WERI-Rb-1 (cell line): ENCODE measurements around the gene CPAMD8.

Source experiments
- DNase-seq: peaks from one replicate; pipeline ENCODE4 v3.0.0-alpha.2; 2020
- H3K27ac ChIP-seq: fragments of 250-450 bp; sonication (Bioruptor Pico); 2 replicates; pipeline ENCODE4 v1.5.1; 2020; ENCODE audit warnings: mild to moderate bottlenecking, moderate library complexity
- H3K27me3 ChIP-seq: fragments of 250-450 bp; sonication (Bioruptor Pico); 2 replicates; pipeline ENCODE4 v1.5.1; 2021; ENCODE audit warnings: mild to moderate bottlenecking, low read depth, moderate library complexity; ENCODE audit not compliant: insufficient read depth, severe bottlenecking
- H3K36me3 ChIP-seq: fragments of 250-450 bp; sonication (Bioruptor Pico); 2 replicates; pipeline ENCODE4 v1.5.1; 2020; ENCODE audit warnings: mild to moderate bottlenecking, moderate library complexity
- H3K4me3 ChIP-seq: 2 replicates; pipeline ENCODE4 v1.5.1; 2011; ENCODE audit warnings: low read depth, mild to moderate bottlenecking, control low read depth, low read length
- H3K9me3 ChIP-seq: fragments of 250-450 bp; sonication (Bioruptor Pico); 2 replicates; pipeline ENCODE4 v1.5.1; 2021; ENCODE audit warnings: mild to moderate bottlenecking, moderate library complexity; ENCODE audit not compliant: severe bottlenecking
- TF ChIP-seq, protein P1 (sequence below): IDR thresholded peaks from 2 replicates; pipeline ENCODE4 v1.5.1; 2011; ENCODE audit warnings: low read depth, mild to moderate bottlenecking, control low read depth, inconsistent platforms, low read length

CPAMD8 gene

DNA sequence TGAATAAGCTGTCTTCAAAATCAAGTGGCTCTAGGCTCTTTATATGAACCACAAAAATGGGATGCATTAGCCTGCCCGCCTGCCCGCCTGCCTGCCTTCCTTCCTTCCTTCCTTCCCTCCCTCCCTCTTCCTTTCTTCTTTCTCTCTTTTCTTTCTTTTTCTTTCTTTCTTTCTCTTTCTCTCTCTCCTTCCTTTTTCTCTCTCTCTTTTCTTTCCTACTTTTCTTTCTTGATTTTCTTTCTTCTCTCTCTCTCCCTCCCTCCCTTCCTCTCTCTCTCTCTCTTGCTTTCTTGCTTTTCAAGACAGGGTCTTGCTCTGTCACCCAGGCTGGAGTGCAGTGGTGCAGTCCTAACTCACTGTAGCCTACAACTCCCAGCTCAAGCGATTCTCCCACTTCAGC is 110.9 kb downstream of the CPAMD8 start:
- H3K4me3 ChIP-seq, result no peak overlapping the region
- H3K9me3 ChIP-seq, result peaks cover 26% of the 10 kb centered on the region
- TF ChIP-seq, protein P1, sequence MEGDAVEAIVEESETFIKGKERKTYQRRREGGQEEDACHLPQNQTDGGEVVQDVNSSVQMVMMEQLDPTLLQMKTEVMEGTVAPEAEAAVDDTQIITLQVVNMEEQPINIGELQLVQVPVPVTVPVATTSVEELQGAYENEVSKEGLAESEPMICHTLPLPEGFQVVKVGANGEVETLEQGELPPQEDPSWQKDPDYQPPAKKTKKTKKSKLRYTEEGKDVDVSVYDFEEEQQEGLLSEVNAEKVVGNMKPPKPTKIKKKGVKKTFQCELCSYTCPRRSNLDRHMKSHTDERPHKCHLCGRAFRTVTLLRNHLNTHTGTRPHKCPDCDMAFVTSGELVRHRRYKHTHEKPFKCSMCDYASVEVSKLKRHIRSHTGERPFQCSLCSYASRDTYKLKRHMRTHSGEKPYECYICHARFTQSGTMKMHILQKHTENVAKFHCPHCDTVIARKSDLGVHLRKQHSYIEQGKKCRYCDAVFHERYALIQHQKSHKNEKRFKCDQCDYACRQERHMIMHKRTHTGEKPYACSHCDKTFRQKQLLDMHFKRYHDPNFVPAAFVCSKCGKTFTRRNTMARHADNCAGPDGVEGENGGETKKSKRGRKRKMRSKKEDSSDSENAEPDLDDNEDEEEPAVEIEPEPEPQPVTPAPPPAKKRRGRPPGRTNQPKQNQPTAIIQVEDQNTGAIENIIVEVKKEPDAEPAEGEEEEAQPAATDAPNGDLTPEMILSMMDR, result no peak
- no peak for DNase-seq
- H3K27ac ChIP-seq, result no peak overlapping the region
- H3K27me3 ChIP-seq, result no peaks in the 10 kb centered on the region
- no peaks in the 10 kb centered on the region for H3K36me3 ChIP-seq

DNA sequence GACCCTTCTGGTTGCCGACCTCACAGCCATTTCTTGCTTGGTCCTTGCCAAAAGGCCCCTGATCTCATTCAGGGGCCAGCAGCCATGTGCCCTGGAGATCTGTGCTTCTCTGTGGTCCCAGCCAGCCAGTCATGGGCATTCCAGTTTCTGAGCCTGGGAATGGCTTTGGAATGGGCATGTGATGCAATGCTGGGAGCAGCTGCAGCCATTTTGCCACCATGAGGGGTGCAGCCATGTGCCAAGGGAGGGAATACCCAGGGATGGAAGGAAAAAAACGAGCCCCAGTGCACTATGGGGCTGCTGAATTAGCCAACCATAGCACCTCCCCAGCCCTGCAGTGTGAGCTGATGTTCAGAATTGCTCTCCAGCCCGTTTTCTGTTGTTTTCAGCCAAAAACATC is 111.5 kb downstream of the CPAMD8 start:
- Histone ChIP-seq H3K9me3 (peaks cover 27% of the 10 kb centered on the region), H3K4me3 (no peak overlapping the region)
- TF ChIP-seq, protein P1, result no peak

DNA sequence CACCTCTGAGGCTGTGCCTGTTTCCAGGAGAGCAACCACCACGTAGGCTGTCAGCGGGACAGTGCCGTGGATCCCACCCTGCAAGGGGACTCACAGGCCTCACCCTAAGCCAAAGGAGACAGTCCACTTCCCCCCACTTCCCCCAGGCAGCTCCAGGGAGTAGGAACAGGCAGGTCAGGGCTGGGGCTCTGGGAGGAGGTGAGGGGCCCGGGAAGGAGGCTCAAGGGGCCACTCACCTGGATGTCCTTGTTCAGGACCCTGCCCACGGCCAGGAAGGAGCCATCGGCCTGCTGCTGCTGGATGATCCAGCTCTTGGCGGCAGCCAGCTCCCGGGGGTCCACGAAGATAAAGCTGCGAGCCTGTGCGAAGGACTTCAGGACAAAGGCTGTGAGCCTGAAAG is 112.2 kb downstream of the CPAMD8 start:
- H3K27me3 ChIP-seq, result no peaks in the 10 kb centered on the region
- DNase-seq, result no peak
- no peaks in the 10 kb centered on the region for H3K36me3 ChIP-seq
- H3K27ac ChIP-seq, result no peak overlapping the region
- peaks cover 25% of the 10 kb centered on the region for H3K9me3 ChIP-seq
- TF ChIP-seq, protein P1, result no peak
- H3K4me3 ChIP-seq, result no peak overlapping the region

More for the DNA sequence above, 111.5 kb downstream of the CPAMD8 start:
- Histone ChIP-seq H3K36me3 (no peaks in the 10 kb centered on the region), H3K27me3 (no peaks in the 10 kb centered on the region), H3K27ac (no peak overlapping the region)
- DNase-seq, result no peak

DNA sequence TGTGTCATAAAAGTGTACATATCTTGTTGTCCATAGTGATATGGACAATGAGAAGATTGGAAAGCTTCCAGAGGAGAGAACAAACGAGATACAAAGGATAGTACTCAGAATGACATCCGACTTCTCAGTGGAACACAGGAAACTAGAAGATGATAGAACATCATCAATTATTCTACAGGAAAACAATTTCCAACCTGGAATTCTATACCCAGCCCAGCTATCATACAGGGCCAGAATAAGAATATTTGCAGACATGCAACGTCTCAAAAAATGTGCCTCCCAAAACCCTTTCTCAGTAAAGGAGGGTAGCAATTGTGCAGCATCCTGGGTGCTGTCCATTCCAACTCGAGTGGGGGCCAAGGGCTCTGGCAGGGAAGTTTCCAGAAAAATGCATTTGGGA is 113.8 kb downstream of the CPAMD8 start:
- Histone ChIP-seq H3K4me3 (no peak overlapping the region), H3K27ac (no peak overlapping the region), H3K9me3 (peaks cover 22% of the 10 kb centered on the region), H3K36me3 (no peaks in the 10 kb centered on the region), H3K27me3 (no peaks in the 10 kb centered on the region)
- no peak for DNase-seq
- TF ChIP-seq, protein P1, result no peak

DNA sequence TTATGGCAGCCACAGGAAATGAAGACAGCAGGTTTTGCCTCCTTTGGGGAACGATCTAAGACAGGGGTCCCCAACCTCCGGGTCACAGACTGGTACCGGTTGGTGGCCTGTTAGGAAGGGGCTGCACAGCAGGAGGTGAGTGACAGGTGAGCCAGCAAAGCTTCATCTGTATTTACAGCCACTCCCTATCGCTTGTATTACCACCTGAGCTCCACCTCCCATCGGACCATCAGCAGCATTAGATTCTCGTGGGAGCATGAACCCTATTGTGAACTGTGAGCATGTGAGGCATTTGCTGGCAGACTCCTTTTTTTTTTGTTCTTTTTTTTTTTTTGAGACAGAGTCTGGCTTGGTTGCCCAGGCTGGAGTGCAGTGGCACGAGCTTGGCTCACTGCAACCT is 115.6 kb downstream of the CPAMD8 start:
- TF ChIP-seq, protein P1, result no peak
- Histone ChIP-seq H3K27ac (no peak overlapping the region), H3K27me3 (no peaks in the 10 kb centered on the region), H3K36me3 (no peaks in the 10 kb centered on the region), H3K4me3 (no peak overlapping the region), H3K9me3 (peaks cover 22% of the 10 kb centered on the region)
- no peak for DNase-seq

DNA sequence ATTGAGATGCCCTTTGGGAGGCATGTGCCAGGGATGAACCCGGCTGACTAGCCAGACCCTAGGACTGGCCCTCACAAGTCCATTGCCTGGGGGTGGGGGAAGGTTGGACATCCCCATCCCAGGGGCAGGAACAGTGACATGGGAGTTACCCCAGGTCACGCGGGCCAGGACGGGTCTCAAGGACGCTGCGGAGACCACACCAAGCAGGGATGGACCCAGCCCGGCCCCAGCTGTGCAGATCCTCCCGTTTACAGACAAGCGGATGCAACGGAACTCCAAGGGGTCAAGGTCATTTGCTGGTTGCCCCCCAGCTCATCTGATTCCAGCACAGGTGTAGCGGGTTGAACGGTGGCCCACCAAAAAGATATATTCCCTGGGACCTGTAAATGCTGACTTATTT is 117.9 kb downstream of the CPAMD8 start:
- Histone ChIP-seq H3K36me3 (no peaks in the 10 kb centered on the region), H3K27me3 (no peaks in the 10 kb centered on the region), H3K4me3 (no peak overlapping the region), H3K27ac (no peak overlapping the region), H3K9me3 (peaks cover 18% of the 10 kb centered on the region)
- TF ChIP-seq, protein P1, result no peak
- no peak for DNase-seq
